ENCODE data around the gene SLIT2. TPM values are rescaled to one million over a fixed set of nuclear protein-coding genes. Genes with fewer than 3 reads are reported as not detected.

Gene SLIT2
- total RNA-seq, 3 donors from 2014 or later, result 1.2 to 37.3 (median 4.2) TPM

DNA sequence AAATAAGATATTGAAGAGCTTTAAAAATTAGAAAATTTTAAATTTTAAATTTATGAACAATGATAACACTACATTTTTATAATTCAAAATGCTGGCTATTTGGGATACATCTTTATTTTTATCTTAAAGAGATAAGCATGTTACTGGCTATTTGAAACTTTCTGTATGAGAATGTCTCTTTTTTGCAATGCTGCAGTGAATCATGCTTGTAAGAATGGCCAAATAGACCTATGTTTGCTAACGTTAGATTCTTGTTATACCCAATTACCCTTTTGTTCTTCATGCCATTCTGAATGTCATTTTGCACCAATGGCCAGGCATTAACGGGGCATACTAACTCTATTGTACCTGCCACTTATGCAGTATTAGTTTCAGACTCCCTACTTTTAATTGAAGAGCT lies 49.5 kb downstream of the SLIT2 start:
- Histone ChIP-seq H3K4me1 (ENCODE audit: low read depth) (no peaks in the 10 kb centered on the region), H3K9me3 (no peaks in the 10 kb centered on the region), H3K36me3 (ENCODE audit: low read depth) (no peaks in the 10 kb centered on the region), H3K4me3 (no peak overlapping the region)
- no peak for TF ChIP-seq CTCF (IDR thresholded peaks at IDR 0.05)
- ATAC-seq, result no peak
- no peak for DNase-seq
- intact Hi-C loops (cut with DNase I, micrococcal nuclease), result no loop called here

Measured in mucosa of descending colon (tissue), 3 donors.